HG03039 (cell line): ENCODE data around the gene LYSMD2.

Experiments
- ATAC-seq: cut with Tn5 transposase; IDR thresholded peaks from one replicate; pipeline ENCODE4 v1.9.1; 2021; ENCODE audit warnings: mild to moderate bottlenecking, moderate library complexity; ENCODE audit not compliant: unreplicated experiment

Gene LYSMD2

DNA sequence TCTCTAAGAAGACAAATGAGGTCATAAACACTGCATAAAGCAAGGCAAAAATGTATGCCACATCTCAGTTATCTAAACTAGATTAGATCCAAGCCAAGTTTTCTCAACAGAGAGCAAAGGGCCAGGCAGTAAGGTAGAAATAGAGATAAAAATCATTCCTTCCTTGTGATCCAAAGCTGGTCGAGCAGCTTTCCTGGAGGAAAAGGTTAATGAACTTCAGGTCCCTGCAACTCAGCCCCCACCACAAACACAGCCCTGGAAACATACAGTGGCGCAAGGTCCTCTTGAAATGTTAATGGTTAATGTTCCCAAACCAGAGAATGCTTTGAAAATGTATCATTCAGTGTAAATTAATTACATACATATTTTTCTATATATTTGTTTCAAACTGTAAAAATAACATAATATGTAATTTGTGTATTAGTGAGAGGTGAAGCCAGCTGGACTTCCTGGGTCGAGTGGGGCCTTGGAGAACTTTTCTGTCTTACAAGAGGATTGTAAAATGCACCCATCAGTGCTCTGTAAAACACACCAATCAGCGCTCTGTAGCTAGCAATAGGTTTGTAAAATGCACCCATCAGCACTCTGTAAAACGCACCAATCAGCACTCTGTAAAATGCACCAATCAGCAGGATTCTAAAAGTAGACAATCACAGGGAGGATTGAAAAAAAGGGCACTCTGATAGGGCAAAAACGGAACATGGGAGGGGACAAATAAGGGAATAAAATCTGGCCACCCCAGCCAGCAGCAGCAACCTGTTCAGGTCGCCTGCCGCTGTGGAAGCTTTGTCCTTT, 17.1 kb downstream of the LYSMD2 start:
- ATAC-seq: no peak

DNA sequence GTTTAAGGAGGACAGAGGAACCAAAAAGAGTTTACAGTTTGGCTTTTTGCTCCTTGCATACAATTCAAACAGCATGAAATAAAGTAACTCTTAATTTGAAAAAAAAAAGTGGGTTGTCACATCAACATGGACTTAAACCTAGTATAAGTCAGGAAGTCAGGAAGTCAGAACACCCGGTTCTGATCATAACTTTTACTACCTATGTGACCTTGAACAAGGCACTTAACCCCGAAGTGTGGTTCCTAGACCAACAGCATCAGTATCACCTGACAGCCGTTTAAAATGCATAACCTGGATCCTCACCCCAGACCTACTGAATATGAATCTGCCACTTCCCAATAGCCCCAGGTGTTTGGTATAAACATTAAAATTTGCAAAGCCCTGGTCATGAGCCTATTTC, 18.7 kb downstream of the LYSMD2 start:
- ATAC-seq: no peak

DNA sequence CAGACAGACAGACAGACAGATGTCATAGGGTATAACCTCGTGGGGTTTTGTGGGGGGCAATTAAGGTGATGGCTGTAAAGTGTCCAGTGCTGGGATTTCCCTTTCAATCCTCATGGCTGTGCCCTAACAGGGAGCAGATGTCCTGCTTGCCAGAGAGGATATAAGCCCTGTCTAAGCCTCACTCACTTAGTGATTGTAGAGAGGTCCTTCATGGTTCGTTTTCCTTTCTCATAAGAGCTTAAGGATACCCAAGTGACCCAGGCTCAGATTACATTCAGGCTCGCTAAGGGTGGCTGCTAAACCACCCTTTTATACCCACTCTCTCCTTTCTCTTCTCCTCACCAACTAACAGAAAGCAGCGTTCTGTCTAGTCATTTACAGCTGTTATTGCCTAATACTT, 19.2 kb downstream of the LYSMD2 start:
- no peak for ATAC-seq

DNA sequence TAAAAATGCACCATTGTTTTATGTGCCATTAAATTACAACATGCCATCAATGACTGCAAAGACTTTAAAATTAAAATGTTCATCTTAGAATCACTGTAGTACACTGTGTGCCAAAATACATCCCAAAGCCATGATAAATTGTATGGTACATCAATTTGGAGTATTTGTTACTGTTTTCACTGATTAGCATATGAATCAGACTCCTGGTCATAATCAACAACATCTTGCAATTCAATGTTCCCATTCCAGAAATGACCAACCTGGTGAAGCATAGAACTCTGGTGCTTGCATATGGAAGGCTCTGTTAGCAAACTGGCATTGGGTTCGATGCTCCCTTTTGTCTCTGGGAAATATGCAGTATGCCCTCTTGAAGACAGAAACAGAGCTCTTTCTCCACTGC, 22.5 kb downstream of the LYSMD2 start:
- no peak for ATAC-seq

DNA sequence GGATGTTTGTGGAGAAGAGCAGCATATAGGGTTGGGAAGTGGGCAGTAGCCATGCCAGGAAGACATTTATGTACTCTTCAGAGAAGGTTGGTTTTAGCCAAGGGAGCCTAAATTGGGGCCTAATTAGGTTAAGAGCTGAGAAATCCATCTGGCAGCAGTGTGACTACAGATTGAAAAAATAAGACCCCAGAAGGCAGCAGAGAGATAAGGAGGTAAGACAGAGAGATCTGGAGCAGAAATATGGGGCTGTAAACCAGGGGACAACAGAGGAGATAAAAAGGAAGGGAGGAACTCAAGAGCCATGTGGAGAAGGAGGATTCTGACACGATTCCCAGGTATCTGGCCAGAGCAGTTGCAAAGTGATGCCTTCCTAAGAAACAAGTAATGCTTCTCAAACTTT, 23.3 kb downstream of the LYSMD2 start:
- no peak for ATAC-seq

DNA sequence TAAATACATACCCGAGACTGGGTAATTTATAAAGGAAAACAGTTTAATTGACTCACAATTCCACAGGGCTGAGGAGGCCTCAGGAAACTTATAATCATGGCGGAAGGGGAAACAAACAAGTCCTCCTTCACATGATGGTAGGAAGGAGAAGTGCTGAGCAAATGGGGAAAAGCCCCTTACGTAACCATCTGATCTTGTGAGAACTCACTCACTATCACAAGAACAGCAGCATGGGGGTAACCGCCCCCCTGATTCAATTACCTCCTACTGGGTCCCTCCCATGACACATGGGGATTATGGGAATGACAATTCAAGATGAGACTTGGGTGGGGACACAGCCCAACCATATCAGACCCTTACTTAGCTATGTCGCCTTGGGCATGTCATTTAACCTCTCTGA, 28.4 kb downstream of the LYSMD2 start:
- ATAC-seq: no peak

DNA sequence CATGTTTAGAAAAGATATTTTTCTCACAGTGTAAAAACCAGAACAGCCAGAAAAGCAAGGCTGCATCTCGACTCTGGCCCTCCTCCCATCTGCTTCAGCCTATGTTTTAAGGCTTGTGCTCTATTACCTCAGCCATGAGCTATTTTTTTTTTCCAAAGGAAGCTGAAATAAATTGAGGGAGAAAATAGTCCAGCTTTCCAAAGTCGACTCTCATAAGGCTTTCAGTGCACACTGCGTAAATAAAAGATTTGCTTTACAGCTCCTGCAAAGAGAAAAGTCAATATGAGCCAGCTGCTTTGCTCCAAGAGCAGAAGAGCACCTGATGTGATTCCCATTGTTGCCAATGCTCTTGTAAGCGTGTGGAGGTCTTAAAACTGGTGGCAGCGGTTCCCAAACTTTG, 29.4 kb downstream of the LYSMD2 start:
- ATAC-seq: no peak

DNA sequence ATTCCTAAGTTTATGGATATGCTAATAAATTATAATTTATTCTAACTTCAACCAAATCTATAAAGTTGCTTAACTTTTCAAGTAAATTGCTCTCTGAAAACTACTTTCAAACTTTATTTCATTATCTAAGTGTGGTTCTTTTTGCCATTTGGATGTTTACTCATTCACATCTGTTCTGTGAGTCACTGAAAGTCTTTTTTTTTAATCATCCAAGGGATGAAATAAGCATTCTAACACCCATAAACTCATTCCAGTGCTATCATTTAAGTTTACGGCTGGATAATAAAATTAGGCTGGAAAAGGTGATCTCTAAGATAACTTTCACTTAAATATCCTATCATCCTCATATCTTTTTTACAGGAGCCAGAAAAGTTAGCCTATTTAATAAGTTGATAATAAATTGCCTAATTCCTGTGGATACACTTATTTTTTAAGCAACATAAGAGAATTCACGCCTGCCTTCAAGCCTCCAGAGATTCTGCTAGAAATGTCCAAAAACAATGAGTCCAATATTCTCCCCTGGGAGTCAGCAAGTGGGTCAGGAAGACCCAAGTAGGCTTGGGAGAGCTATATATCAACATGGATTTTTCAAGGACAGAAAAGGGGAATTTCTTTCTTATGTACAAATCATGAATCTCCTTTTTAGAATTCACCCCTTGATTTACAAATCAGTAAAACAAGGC, 30.4 kb downstream of the LYSMD2 start:
- ATAC-seq: no peak

DNA sequence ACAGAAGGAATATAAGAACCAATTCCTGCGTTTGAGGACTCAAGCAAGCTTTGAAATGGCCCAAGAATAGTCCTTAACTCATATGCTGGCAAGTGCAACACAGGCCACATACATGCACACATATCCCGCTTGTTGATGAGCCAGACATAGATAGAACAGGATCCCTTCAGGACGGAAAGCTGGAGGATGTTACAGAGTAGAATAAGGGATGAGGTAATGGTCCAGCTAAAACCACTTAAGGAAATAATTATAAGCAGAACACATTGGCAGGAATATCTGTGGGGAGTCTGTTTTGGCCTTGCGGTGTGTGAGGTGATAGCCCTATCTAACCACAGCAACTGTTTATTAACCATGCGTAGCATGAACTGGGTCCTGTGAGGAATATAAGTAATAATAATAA, 31.2 kb downstream of the LYSMD2 start:
- ATAC-seq: no peak

DNA sequence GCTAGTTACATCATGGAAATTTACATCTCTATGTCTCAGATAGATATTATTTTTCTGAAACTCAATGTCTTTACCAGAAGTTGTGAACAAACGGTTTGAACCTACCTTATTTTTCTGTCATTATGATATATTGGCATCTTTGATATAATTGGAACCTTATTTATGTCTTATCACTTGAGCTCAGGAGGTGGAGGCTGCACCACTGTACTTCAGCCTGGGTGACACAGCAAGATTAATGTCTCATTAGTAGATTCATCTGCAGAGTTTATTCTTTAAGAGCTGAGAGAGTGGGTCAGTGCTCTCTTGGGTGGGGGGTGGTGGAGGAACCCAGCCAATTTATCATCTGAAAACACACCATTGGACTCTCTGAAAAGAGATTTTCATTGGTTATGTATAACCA, 34.7 kb downstream of the LYSMD2 start:
- no peak for ATAC-seq

DNA sequence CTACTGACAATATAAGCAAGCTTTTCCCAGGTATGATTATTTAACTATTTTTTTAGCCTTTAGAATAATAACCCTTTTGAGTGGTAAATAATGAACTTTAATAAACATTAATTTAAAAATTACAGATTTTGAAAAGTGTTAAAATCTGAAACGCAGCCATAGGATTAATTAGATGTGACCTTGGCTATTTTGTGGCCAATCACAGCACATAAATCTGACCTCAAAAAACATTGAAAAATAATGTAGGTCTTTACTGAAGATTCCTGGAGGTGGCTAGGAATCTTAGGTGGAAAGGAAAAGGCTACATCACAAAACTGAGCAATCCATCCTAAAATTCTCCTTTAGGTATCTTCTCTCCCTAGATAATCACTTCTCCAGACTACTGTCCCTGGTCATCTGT, 38.1 kb downstream of the LYSMD2 start:
- no peak for ATAC-seq

DNA sequence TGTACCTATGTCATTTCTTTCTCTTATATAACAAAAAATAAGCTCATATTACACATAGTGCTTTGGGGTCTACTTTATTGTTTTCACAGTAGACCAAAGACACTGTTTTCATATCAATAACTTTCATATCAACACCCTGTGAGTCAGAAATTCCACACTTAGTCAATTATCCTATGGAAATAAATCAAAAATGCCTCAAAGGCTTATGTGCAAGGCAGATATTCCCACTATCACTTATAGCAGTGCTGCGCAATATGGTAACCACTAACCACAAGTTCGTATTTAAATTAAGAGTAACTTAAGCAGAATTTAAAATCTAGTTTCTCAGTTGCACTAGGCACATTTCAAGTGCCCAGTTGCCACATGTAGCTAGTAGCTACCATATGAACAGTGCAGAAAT, 40.3 kb downstream of the LYSMD2 start:
- no peak for ATAC-seq

DNA sequence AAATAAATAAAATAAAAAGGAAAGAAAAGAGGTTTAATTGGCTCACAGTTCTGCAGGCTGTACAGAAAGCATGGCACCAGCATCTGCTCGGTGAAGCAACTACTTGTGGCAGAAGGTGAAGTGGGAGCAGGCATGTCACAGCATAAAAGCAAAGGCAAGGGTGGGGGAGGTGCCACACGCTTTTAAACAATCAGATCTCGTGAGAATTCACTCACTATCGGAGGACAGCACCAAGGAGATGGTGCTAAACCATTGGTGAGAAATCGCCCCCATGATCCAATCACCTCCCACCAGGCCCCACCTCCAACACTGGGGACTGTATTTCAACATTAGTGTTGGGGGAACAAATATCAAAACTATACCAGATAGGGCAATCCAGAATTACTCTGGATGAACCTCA, 40.9 kb downstream of the LYSMD2 start:
- ATAC-seq: no peak

DNA sequence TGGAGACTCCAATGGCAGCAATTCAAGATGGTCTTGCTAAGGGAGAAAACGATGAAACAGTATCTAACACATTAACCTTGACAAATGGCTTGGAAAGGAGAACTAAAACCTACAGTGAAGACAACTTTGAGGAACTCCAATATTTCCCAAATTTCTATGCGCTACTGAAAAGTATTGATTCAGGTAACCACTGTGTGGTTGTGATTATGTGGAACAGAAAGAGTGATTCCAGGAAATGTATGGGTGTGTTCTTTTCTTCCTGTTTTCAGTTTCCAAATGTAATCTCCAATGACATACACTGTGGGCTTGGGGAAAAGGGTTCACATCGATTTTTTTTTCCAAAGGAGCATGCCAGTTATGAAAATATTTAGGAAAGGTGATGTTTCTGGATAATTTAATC, 45.3 kb downstream of the LYSMD2 start:
- ATAC-seq: no peak

DNA sequence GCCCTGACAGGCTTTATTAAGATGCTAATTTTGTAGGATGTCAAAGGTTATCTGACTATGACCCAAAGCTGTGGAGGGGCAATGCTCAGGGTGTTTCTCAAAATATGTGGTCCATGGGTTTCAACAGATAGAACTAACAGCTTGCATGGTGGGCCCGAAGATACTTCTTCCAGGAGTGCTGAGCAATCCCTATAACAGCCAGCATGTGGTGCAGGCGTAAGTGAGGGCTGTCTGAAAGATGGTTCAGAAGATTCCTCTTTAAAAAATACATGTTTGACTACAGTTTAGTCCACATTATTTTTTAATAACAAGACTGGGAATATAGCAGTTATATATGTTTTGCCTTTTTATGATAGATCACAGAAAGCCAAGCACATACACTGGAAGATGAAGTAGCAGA, 48.6 kb downstream of the LYSMD2 start:
- no peak for ATAC-seq

DNA sequence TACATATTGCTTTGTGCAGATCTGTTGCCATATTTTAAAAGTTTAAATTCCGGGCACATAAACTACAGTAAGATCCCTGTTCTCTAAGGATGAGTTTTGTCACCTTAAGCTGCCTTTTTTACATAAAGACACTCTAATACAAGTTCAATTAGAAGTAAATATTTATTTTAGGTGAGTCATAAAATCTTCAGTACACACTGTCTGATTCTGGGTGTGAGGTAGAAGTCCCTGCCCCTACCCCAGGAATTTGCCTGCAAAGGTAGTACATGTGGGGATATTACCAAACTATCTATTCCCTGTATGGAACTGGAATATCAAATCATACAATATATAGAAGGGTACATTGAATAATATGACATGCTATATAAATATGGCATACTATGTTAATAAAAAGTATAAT, 49.9 kb downstream of the LYSMD2 start:
- no peak for ATAC-seq

DNA sequence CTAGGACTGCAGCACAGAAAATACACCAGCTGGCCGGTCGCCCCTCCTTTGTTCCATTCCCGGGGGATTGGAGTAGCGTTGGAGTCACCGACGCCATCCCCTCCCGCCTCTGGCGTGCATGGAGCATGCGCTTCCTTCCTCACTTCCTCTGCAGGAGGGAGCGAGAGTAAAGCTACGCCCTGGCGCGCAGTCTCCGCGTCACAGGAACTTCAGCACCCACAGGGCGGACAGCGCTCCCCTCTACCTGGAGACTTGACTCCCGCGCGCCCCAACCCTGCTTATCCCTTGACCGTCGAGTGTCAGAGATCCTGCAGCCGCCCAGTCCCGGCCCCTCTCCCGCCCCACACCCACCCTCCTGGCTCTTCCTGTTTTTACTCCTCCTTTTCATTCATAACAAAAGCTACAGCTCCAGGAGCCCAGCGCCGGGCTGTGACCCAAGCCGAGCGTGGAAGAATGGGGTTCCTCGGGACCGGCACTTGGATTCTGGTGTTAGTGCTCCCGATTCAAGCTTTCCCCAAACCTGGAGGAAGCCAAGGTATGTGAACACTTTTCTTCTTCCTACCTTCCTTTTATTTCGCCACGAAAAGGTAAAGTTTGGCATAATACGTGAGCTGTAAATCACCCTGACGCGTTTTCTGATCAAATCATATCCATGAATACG, 56.0 kb downstream of the LYSMD2 start, which contains the start of gene SCG3:
Gene SCG3, plus strand, starts transcription at position 201 of the 661 bp plus-strand sequence. Its CDS starts 253 bp downstream, at position 454.
- no peak for ATAC-seq

DNA sequence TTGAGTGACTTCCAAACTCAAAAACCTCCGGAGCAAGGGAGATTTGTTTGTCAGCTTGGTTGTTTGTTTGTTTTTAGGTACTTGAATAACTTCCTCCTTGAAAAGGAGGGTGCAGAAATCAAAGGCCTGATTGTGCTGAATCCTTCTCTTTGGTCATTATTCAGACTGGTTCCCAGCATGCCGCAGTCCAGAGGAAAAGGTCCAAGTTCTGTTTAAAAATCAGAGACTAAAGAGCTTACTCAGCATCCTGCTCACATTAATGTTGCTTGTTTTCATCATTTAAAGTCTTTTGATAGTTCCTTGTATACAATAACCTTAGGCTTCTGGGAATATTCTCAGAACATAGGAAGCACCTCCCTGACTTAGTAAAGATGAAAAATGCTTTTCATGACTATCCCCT, 57.1 kb downstream of the LYSMD2 start:
- ATAC-seq: no peak

DNA sequence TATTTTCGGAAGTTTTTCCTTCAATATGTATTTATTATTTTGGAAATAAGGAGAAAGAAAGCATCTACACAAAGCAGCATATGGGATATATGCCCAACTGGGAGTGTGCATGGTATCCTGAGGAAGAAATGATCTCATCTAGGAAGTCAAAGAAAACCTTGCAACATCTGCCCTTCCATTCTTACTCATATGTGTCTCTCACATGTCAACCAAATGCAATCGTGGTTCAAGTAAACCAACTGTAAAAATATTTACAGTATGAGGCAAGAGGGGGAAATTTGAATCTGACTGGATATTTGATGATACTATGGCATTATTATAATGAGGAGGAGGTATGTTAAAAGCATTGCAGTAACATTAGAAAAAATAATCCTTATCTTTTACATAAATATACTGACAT, 59.4 kb downstream of the LYSMD2 start:
- ATAC-seq: no peak

DNA sequence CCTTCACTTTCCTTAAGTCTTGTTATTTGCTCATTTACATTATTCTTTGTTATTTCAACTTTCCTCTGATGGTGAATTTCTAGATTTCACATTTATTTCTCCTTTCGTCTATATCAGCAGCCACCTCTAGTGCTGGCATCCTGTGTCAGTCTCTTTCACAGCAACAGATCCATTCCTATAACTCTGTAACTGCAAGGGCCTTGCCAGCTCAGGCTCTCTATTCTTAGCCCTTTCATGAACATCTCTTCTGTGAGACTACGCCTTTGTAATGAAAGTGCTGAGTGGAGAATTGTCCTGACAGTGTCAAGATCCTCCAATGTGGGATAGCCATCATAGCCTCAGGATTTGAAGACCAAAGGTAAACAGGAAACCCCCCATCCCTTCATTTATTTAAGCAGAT, 60.0 kb downstream of the LYSMD2 start:
- ATAC-seq: no peak

DNA sequence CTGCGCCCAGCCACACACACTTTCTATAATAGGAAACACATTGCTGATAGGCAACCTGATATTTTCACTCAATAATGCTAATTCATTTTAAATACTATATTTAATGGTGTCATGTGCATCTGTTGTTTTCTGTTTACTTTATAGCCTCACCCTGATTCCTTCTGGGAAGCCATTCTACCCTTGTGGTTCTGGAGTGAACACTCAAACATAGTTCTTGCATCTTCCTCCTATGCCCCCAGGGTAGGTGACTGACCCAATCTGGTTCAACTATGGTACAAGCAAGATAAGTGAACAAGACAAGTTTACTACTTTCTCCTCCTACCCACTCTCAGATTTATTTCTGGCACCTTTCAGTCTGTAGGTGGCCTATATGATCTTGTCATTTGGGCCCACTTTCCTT, 60.4 kb downstream of the LYSMD2 start:
- no peak for ATAC-seq

DNA sequence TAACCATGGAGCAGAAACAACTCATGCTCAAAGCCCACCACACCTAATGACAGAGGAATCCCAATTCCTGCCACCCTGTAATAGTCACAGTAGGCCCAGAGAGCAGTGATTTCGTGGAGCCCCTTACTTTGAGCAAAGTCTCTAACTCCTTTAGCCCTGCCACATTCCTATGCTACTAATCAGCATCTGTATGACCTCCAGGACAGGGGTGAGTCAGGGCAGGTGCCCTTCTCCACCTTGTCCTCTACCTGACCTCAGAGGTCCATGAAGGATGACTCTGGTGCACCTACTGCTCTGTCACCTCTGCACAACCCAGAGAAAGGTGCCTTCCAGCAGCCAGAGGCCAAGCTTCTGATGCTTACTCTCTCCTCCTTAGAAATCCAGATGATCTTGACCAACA, 62.2 kb downstream of the LYSMD2 start:
- no peak for ATAC-seq
